ENCODE measurements around the gene CASZ1. TPM values are rescaled to one million over a fixed set of nuclear protein-coding genes. Genes with fewer than 3 reads are reported as not detected.

Gene CASZ1
- total RNA-seq, 1 donor = 0.09 TPM

- H3K4me3 ChIP-seq (ENCODE audit: low read depth, low read length) = no peak overlapping the region
- peak; percentile 57 for DNase-seq (ENCODE audit: low read depth)
These were observed 65.5 kb downstream of the CASZ1 start for GRCh38 chr1:10730985-10731384.

GRCh38 chr1:10728595-10729410 is 67.6 kb downstream of the CASZ1 start:
- no peak overlapping the region for H3K4me3 ChIP-seq (ENCODE audit: low read depth, low read length)
- TF ChIP-seq CTCF (IDR thresholded peaks at IDR 0.05; ENCODE audit: insufficient read depth, low read length) = no peak
- DNase-seq (ENCODE audit: low read depth) = no peak

More at GRCh38 chr1:10730985-10731384, 65.5 kb downstream of the CASZ1 start:
- TF ChIP-seq CTCF (IDR thresholded peaks at IDR 0.05; ENCODE audit: insufficient read depth, low read length) = no peak

GRCh38 chr1:10727751-10728232 is 68.7 kb downstream of the CASZ1 start:
- H3K4me3 ChIP-seq (ENCODE audit: low read depth, low read length) = no peak overlapping the region
- DNase-seq (ENCODE audit: low read depth) = no peak
- TF ChIP-seq CTCF (IDR thresholded peaks at IDR 0.05; ENCODE audit: insufficient read depth, low read length) = no peak

GRCh38 chr1:10726355-10726754 is 70.1 kb downstream of the CASZ1 start:
- DNase-seq (ENCODE audit: low read depth) = no peak
- H3K4me3 ChIP-seq (ENCODE audit: low read depth, low read length) = no peak overlapping the region
- TF ChIP-seq CTCF (IDR thresholded peaks at IDR 0.05; ENCODE audit: insufficient read depth, low read length) = no peak

- TF ChIP-seq CTCF (IDR thresholded peaks at IDR 0.05; ENCODE audit: insufficient read depth, low read length) = no peak
- no peak overlapping the region for H3K4me3 ChIP-seq (ENCODE audit: low read depth, low read length)
- peak; percentile 86 for DNase-seq (ENCODE audit: low read depth)
These were observed 71.2 kb downstream of the CASZ1 start for GRCh38 chr1:10724948-10725847.

GRCh38 chr1:10724511-10724910 is 71.9 kb downstream of the CASZ1 start:
- TF ChIP-seq CTCF (IDR thresholded peaks at IDR 0.05; ENCODE audit: insufficient read depth, low read length) = no peak
- H3K4me3 ChIP-seq (ENCODE audit: low read depth, low read length) = no peak overlapping the region
- DNase-seq (ENCODE audit: low read depth) = no peak
